ENCODE results near the gene DLGAP4. TPM values are rescaled to one million over a fixed set of nuclear protein-coding genes. Genes with fewer than 3 reads are reported as not detected.

The DLGAP4 gene
- total and polyA plus RNA-seq, 10 donors, result 12.0 to 60.9 (median 45.9) TPM

GRCh38 chr20:36405255-36405654 is 99.1 kb downstream of the DLGAP4 start:
- Histone ChIP-seq H3K4me1 (no peaks in the 10 kb centered on the region), H3K27me3 (replicated peaks in 1 of 7) (peaks cover 0 to 37% (median 6%) of the 10 kb centered on the region in 7 donors), H3K4me3 (no peak overlapping the region), H3K27ac (no peak overlapping the region), H3K9me3 (no peaks in the 10 kb centered on the region), H3K36me3 (no peaks in the 10 kb centered on the region)
- intact Hi-C loops (cut with DNase I; ENCODE audit: low total_unique reads), result no loop called here
- TF ChIP-seq POLR2AphosphoS5 (IDR thresholded peaks at IDR 0.05) (no peak), CTCF (IDR thresholded peaks at IDR 0.05 in 8 of 11, conservative IDR thresholded peaks at IDR 0.05 in 3 of 11) (no peak), POLR2A (IDR thresholded peaks at IDR 0.05) (no peak)
- 71 to 88% (median 84%) methylated on average over 7 of the region's 7 CpGs for WGBS, 5 donors
- DNase-seq, result no peak

- peaks cover 0 to 17% (median 0%) of the 10 kb centered on the region in 7 donors for H3K27me3 ChIP-seq (replicated peaks in 1 of 7)
- WGBS, 5 donors, result 78 to 87% (median 80%) methylated on average over 3 of the region's 3 CpGs
- TF ChIP-seq CTCF (IDR thresholded peaks at IDR 0.05 in 8 of 11, conservative IDR thresholded peaks at IDR 0.05 in 3 of 11) (no peak), POLR2A (IDR thresholded peaks at IDR 0.05) (no peak), POLR2AphosphoS5 (IDR thresholded peaks at IDR 0.05) (no peak)
- no peak overlapping the region for H3K4me3 ChIP-seq
- H3K9me3 ChIP-seq, result no peaks in the 10 kb centered on the region
- no peaks in the 10 kb centered on the region for H3K4me1 ChIP-seq
- H3K36me3 ChIP-seq, result no peaks in the 10 kb centered on the region
- intact Hi-C loops (cut with DNase I; ENCODE audit: low total_unique reads), result no loop called here
- DNase-seq, result no peak
- no peak overlapping the region for H3K27ac ChIP-seq
Measured at GRCh38 chr20:36407199-36407733, 101.1 kb downstream of the DLGAP4 start.

- Histone ChIP-seq H3K27ac (no peak overlapping the region), H3K4me1 (no peaks in the 10 kb centered on the region), H3K4me3 (no peak overlapping the region), H3K27me3 (replicated peaks in 1 of 7) (peaks cover 0 to 9% (median 0%) of the 10 kb centered on the region in 7 donors), H3K36me3 (no peaks in the 10 kb centered on the region), H3K9me3 (no peaks in the 10 kb centered on the region)
- no peak for DNase-seq
- intact Hi-C loops (cut with DNase I; ENCODE audit: low total_unique reads), result no loop called here
- WGBS, 5 donors, result 24 to 40% (median 36%) methylated on average over 9 to 10 of the region's 10 CpGs
- TF ChIP-seq CTCF (IDR thresholded peaks at IDR 0.05 in 8 of 11, conservative IDR thresholded peaks at IDR 0.05 in 3 of 11) (no peak), POLR2A (IDR thresholded peaks at IDR 0.05) (no peak), POLR2AphosphoS5 (IDR thresholded peaks at IDR 0.05) (no peak)
Measured at GRCh38 chr20:36408219-36408618, 102.1 kb downstream of the DLGAP4 start.

GRCh38 chr20:36411861-36412454 is 105.8 kb downstream of the DLGAP4 start:
- no peaks in the 10 kb centered on the region for H3K4me1 ChIP-seq
- no peak overlapping the region for H3K27ac ChIP-seq
- peaks cover 0 to 15% (median 0%) of the 10 kb centered on the region in 7 donors for H3K27me3 ChIP-seq (replicated peaks in 1 of 7)
- no peak for TF ChIP-seq POLR2A (IDR thresholded peaks at IDR 0.05)
- TF ChIP-seq POLR2AphosphoS5 (IDR thresholded peaks at IDR 0.05), result no peak
- TF ChIP-seq CTCF (IDR thresholded peaks at IDR 0.05 in 8 of 11, conservative IDR thresholded peaks at IDR 0.05 in 3 of 11), result no peak
- H3K9me3 ChIP-seq, result no peaks in the 10 kb centered on the region
- intact Hi-C loops (cut with DNase I; ENCODE audit: low total_unique reads), result no loop called here
- no peak overlapping the region for H3K4me3 ChIP-seq
- WGBS, 5 donors, result 64 to 78% (median 71%) methylated on average over 6 to 7 of the region's 7 CpGs
- DNase-seq, result no peak
- H3K36me3 ChIP-seq, result no peaks in the 10 kb centered on the region
